Ammon's horn (tissue), 1 donor: ENCODE measurements around the gene COL27A1.

ENCODE experiments used
- DNase-seq: peaks from one replicate; pipeline ENCODE4 v3.0.0-alpha.2; 2016; ENCODE audit warnings: low spot score

COL27A1 gene

GRCh38 chr9:114149765-114150340, 5.5 kb upstream of the COL27A1 start:
- no peak for DNase-seq

- no peak for DNase-seq
Measured at GRCh38 chr9:114150608-114151007, 4.7 kb upstream of the COL27A1 start.

GRCh38 chr9:114151426-114151956, 3.8 kb upstream of the COL27A1 start:
- no peak for DNase-seq

- no peak for DNase-seq
Measured at GRCh38 chr9:114153761-114154599, 1.4 kb upstream of the COL27A1 start.

GRCh38 chr9:114154600-114155102, 686 bp upstream of the COL27A1 start:
- no peak for DNase-seq

- DNase-seq: no peak
Measured at GRCh38 chr9:114155995-114156656, 789 bp downstream of the COL27A1 start.

- DNase-seq: peak; percentile 73
Measured at GRCh38 chr9:114156657-114157421, 1.5 kb downstream of the COL27A1 start.

GRCh38 chr9:114157516-114158176, 2.3 kb downstream of the COL27A1 start:
- DNase-seq: no peak

- no peak for DNase-seq
Measured at GRCh38 chr9:114158482-114159130, 3.3 kb downstream of the COL27A1 start.

- no peak for DNase-seq
Measured at GRCh38 chr9:114159691-114160090, 4.4 kb downstream of the COL27A1 start.

- no peak for DNase-seq
Measured at GRCh38 chr9:114161513-114161912, 6.2 kb downstream of the COL27A1 start.

GRCh38 chr9:114163517-114163951, 8.2 kb downstream of the COL27A1 start:
- DNase-seq: no peak

- no peak for DNase-seq
Measured at GRCh38 chr9:114164191-114164794, 9.0 kb downstream of the COL27A1 start.

GRCh38 chr9:114165407-114166102, 10.2 kb downstream of the COL27A1 start:
- DNase-seq: no peak

GRCh38 chr9:114166103-114166470, 10.8 kb downstream of the COL27A1 start:
- no peak for DNase-seq

- DNase-seq: no peak
Measured at GRCh38 chr9:114166614-114167572, 11.6 kb downstream of the COL27A1 start.

GRCh38 chr9:114167591-114168091, 12.3 kb downstream of the COL27A1 start:
- no peak for DNase-seq

- DNase-seq: no peak
Measured at GRCh38 chr9:114168281-114169028, 13.1 kb downstream of the COL27A1 start.
